RPMI8226 (cell line): ENCODE measurements around the gene TULP4.
"Not testable (repeated sequence)": the region's sequence is repeated elsewhere in the genome, so short reads cannot be mapped to it uniquely, and the experiment has no call there.

Source experiments
- DNase-seq: peaks from one replicate; pipeline ENCODE4 v3.0.0-alpha.2; 2015

Gene TULP4

GRCh38 chr6:158422629-158423238 lies 110.5 kb downstream of the TULP4 start:
- no peak for DNase-seq

- no peak for DNase-seq
These were observed 118.8 kb downstream of the TULP4 start for GRCh38 chr6:158431036-158431435.

- DNase-seq = no peak
These were observed 119.3 kb downstream of the TULP4 start for GRCh38 chr6:158431560-158431959.

- no peak for DNase-seq
These were observed 125.3 kb downstream of the TULP4 start for GRCh38 chr6:158437571-158437970.

GRCh38 chr6:158438226-158438625 lies 126.0 kb downstream of the TULP4 start:
- no peak for DNase-seq

GRCh38 chr6:158439255-158439654 lies 127.0 kb downstream of the TULP4 start:
- peak; percentile 72 for DNase-seq

- no peak for DNase-seq
These were observed 129.5 kb downstream of the TULP4 start for GRCh38 chr6:158441716-158442215.

- DNase-seq = no peak
These were observed 130.0 kb downstream of the TULP4 start for GRCh38 chr6:158442306-158442705.

- no peak for DNase-seq
These were observed 133.3 kb downstream of the TULP4 start for GRCh38 chr6:158445426-158446085.

GRCh38 chr6:158448856-158449255 lies 136.6 kb downstream of the TULP4 start:
- DNase-seq = no peak

- DNase-seq = no peak
These were observed 139.9 kb downstream of the TULP4 start for GRCh38 chr6:158452191-158452590.

- DNase-seq = no peak
These were observed 144.9 kb downstream of the TULP4 start for GRCh38 chr6:158457131-158457530.

GRCh38 chr6:158457616-158458278 lies 145.5 kb downstream of the TULP4 start:
- no peak for DNase-seq

- DNase-seq = no peak
These were observed 147.5 kb downstream of the TULP4 start for GRCh38 chr6:158459726-158460125.

GRCh38 chr6:158460602-158461169 lies 148.4 kb downstream of the TULP4 start:
- no peak for DNase-seq

- DNase-seq = no peak
These were observed 149.7 kb downstream of the TULP4 start for GRCh38 chr6:158461954-158462353.

- no peak for DNase-seq
These were observed 152.2 kb downstream of the TULP4 start for GRCh38 chr6:158464483-158464882.

GRCh38 chr6:158465257-158465656 lies 153.0 kb downstream of the TULP4 start:
- DNase-seq = no peak

- DNase-seq = no peak
These were observed 153.5 kb downstream of the TULP4 start for GRCh38 chr6:158465747-158466146.

- no peak for DNase-seq
These were observed 155.7 kb downstream of the TULP4 start for GRCh38 chr6:158467923-158468322.

- DNase-seq = no peak
These were observed 156.4 kb downstream of the TULP4 start for GRCh38 chr6:158468666-158469065.

GRCh38 chr6:158470023-158470422 lies 157.8 kb downstream of the TULP4 start:
- DNase-seq = not testable (repeated sequence)

GRCh38 chr6:158471339-158471738 lies 159.1 kb downstream of the TULP4 start:
- DNase-seq = no peak

- no peak for DNase-seq
These were observed 160.2 kb downstream of the TULP4 start for GRCh38 chr6:158472447-158472846.
